Calu3 (cell line): ENCODE data around the gene EVPL. TPM values are rescaled to one million over a fixed set of nuclear protein-coding genes. Genes with fewer than 3 reads are reported as not detected.
"Not testable (repeated sequence)": the region's sequence is repeated elsewhere in the genome, so short reads cannot be mapped to it uniquely, and the experiment has no call there.

Experiments
- BruUV-seq: library from RNA; stranded (reverse); fragments of 400-500 nt; replicated peaks from 2 replicates; lab custom pipeline; 2021; lab: Mats Ljungman, UMichigan
- CTCF ChIA-PET: fragments of 300-600 bp; sonication (Branson Sonifier 250); formaldehyde crosslinking; loops from one replicate; lab custom pipeline; 2022; ENCODE audit warnings: antibody characterized with exemption; lab: Charles Lee
- DNase-seq: peaks from one replicate; pipeline ENCODE4 v3.0.0; 2022
- H3K27ac Mint-ChIP-seq: one replicate; pipeline ENCODE4 v1.8.0; 2022; ENCODE audit warnings: mixed read lengths; ENCODE audit not compliant: unreplicated experiment
- H3K27me3 Mint-ChIP-seq: one replicate; pipeline ENCODE4 v1.8.0; 2022; ENCODE audit warnings: mixed read lengths; ENCODE audit not compliant: unreplicated experiment
- H3K36me3 Mint-ChIP-seq: one replicate; pipeline ENCODE4 v1.8.0; 2022; ENCODE audit warnings: mild to moderate bottlenecking, moderate library complexity, mixed read lengths; ENCODE audit not compliant: insufficient read depth, unreplicated experiment
- H3K4me1 Mint-ChIP-seq: one replicate; pipeline ENCODE4 v1.8.0; 2022; ENCODE audit warnings: mild to moderate bottlenecking, low read depth, mixed read lengths; ENCODE audit not compliant: unreplicated experiment
- H3K4me3 Mint-ChIP-seq: one replicate; pipeline ENCODE4 v1.8.0; 2022; ENCODE audit warnings: mild to moderate bottlenecking, low read depth, moderate library complexity, mixed read lengths; ENCODE audit not compliant: unreplicated experiment
- H3K9me3 Mint-ChIP-seq: one replicate; pipeline ENCODE4 v1.8.0; 2022; ENCODE audit warnings: low read depth, mixed read lengths; ENCODE audit not compliant: unreplicated experiment
- CTCF ChIP-seq: fragments of 200-600 bp; IDR thresholded peaks from one replicate; pipeline ENCODE4 v1.8.0; 2022; ENCODE audit warnings: antibody characterized with exemption; ENCODE audit not compliant: unreplicated experiment
- intact Hi-C: fragments of 100-400 bp; cut with micrococcal nuclease; formaldehyde crosslinking; loops from one replicate; pipeline ENCODE4 v1.10.0; 2022; ENCODE audit not compliant: unreplicated experiment
- total RNA-seq: library from RNA; stranded (reverse); gene quantifications from 2 replicates; pipeline ENCODE4 v1.2.3, GENCODE V29; 2022

The EVPL gene
- total RNA-seq, 1 experiment from 2014 or later: 51.8 TPM

- Mint-ChIP-seq H3K4me1 (peaks cover 30% of the 10 kb centered on the region), H3K9me3 (no peaks in the 10 kb centered on the region), H3K4me3 (no peak overlapping the region), H3K27me3 (no peaks in the 10 kb centered on the region), H3K36me3 (peaks cover 83% of the 10 kb centered on the region), H3K27ac (no peak overlapping the region)
- TF ChIP-seq CTCF: no peak
- no TSS peak for BruUV-seq
- CTCF ChIA-PET: no interaction called here
- no peak for DNase-seq
- intact Hi-C loops: no loop called here
These were observed 19.0 kb upstream of the EVPL start for GRCh38 chr17:76046064-76046463.

GRCh38 chr17:76044475-76045007 lies 17.4 kb upstream of the EVPL start:
- H3K27ac Mint-ChIP-seq, CTCF ChIA-PET, H3K9me3 Mint-ChIP-seq, intact Hi-C loops, H3K27me3 Mint-ChIP-seq, H3K4me3 Mint-ChIP-seq, BruUV-seq, DNase-seq: not testable (repeated sequence)
- peaks cover 79% of the 10 kb centered on the region for H3K36me3 Mint-ChIP-seq
- H3K4me1 Mint-ChIP-seq: peaks cover 15% of the 10 kb centered on the region

GRCh38 chr17:76042868-76043267 lies 15.8 kb upstream of the EVPL start:
- BruUV-seq, H3K27me3 Mint-ChIP-seq, CTCF ChIA-PET, DNase-seq, H3K27ac Mint-ChIP-seq, intact Hi-C loops, H3K4me1 Mint-ChIP-seq, H3K9me3 Mint-ChIP-seq, H3K4me3 Mint-ChIP-seq: not testable (repeated sequence)
- H3K36me3 Mint-ChIP-seq: peaks cover 78% of the 10 kb centered on the region

GRCh38 chr17:76040376-76040775 lies 13.3 kb upstream of the EVPL start:
- no TSS peak for BruUV-seq
- no peak overlapping the region for H3K4me3 Mint-ChIP-seq
- DNase-seq: no peak
- no peaks in the 10 kb centered on the region for H3K4me1 Mint-ChIP-seq
- CTCF ChIA-PET: no interaction called here
- intact Hi-C loops: no loop called here
- no peaks in the 10 kb centered on the region for H3K9me3 Mint-ChIP-seq
- H3K27me3 Mint-ChIP-seq: no peaks in the 10 kb centered on the region
- no peak overlapping the region for H3K27ac Mint-ChIP-seq
- H3K36me3 Mint-ChIP-seq: peaks cover 61% of the 10 kb centered on the region
- no peak for TF ChIP-seq CTCF

- no peaks in the 10 kb centered on the region for H3K9me3 Mint-ChIP-seq
- CTCF ChIA-PET: no interaction called here
- no peak overlapping the region for H3K4me3 Mint-ChIP-seq
- H3K36me3 Mint-ChIP-seq: peaks cover 50% of the 10 kb centered on the region
- no peaks in the 10 kb centered on the region for H3K4me1 Mint-ChIP-seq
- H3K27me3 Mint-ChIP-seq: no peaks in the 10 kb centered on the region
- DNase-seq: no peak
- H3K27ac Mint-ChIP-seq: no peak overlapping the region
- TSS peak; percentile 73 for BruUV-seq
- TF ChIP-seq CTCF: no peak
- intact Hi-C loops: no loop called here
These were observed 12.0 kb upstream of the EVPL start for GRCh38 chr17:76039121-76039520.
